ENCODE measurements around the gene PCDH12. TPM values are rescaled to one million over a fixed set of nuclear protein-coding genes. Genes with fewer than 3 reads are reported as not detected.

Gene PCDH12
- total RNA-seq, 1 experiment from 2014 or later: 0.02 TPM

DNA sequence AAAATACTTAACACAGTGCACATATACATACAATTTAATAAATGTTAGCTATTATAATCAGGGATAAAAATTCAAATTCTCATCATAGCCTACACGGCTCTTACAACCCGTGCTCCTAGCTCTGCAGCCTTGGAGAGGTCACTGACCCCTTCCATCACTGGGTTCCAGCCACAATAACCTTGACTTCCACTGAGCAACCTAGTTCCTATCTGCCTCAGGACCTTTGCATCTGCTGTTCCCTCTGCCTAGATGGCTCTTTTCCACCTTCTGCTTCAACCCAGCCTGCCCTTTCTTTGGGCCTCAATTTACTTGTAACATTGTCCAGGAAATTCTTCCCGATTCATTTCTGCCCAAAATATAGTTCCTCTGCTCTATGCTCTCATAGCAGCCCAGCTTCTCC, 43.2 kb downstream of the PCDH12 start:
- no peak overlapping the region for H2AFZ ChIP-seq (ENCODE audit: low read depth, low read length, poor library complexity, severe bottlenecking)
- no TSS peak for BruUV-seq (replicated peaks)

More for the DNA sequence above, 43.2 kb downstream of the PCDH12 start:
- H3K9ac ChIP-seq (ENCODE audit: low read length): no peak overlapping the region
- ChIA-PET POLR2A (no interaction called here), CTCF (interaction anchor here (1.1 kb wide), 1 partner anchor 9 kb away, joined by 3 read pairs; the partner anchor contains the start of gene DELE1), RAD21 (ENCODE audit: low non-redundant PET in 1 of 2, low total read pairs in 2 of 2, uncharacterized antibody in 2 of 2, unreplicated experiment in 2 of 2) (no interaction called here)
- no peaks in the 10 kb centered on the region for H3K9me2 ChIP-seq (ENCODE audit: insufficient read depth)
- no peaks in the 10 kb centered on the region for H3K36me3 ChIP-seq (ENCODE audit: control insufficient read depth in 1 of 2, insufficient read depth in 2 of 2, low read length in 2 of 2)
- H3K9me3 ChIP-seq (ENCODE audit: control insufficient read depth in 1 of 2, insufficient read depth in 1 of 2, low read depth in 1 of 2, low read length in 2 of 2): no peaks in the 10 kb centered on the region
- H3K27me3 ChIP-seq (ENCODE audit: insufficient read depth, low read length): no peaks in the 10 kb centered on the region
- H3K27ac ChIP-seq (ENCODE audit: low read depth, low read length): no peak overlapping the region
- ATAC-seq (no peak), DNase-seq (ENCODE audit: low read depth, low spot score) (no peak)
- H3K4me1 ChIP-seq (ENCODE audit: control insufficient read depth in 1 of 2, insufficient read depth in 2 of 2, low read length in 2 of 2): peaks cover 0 to 17% of the 10 kb centered on the region in 2 experiments; a peak in 3 of 4 replicates
- no peak overlapping the region for H3K4me3 ChIP-seq (replicated peaks in 1 of 2; ENCODE audit: low read depth in 1 of 2, low read length in 2 of 2)
- H3K4me2 ChIP-seq (ENCODE audit: low read length): no peak overlapping the region
- H4K20me1 ChIP-seq (ENCODE audit: insufficient read depth): no peaks in the 10 kb centered on the region
- no peaks in the 10 kb centered on the region for H3K79me2 ChIP-seq (ENCODE audit: insufficient read depth, low read length)
- intact Hi-C loops (cut with micrococcal nuclease): no loop called here
- TF ChIP-seq YY1 (IDR thresholded peaks at IDR 0.05; ENCODE audit: extremely low read depth, insufficient replicate concordance, low read depth, low read length) (no peak), RAD21 (IDR thresholded peaks at IDR 0.05; ENCODE audit: low read depth) (no peak), SIN3A (IDR thresholded peaks at IDR 0.05; ENCODE audit: low read depth) (no peak), SP1 (IDR thresholded peaks at IDR 0.05; ENCODE audit: low read depth) (no peak), ZNF274 (IDR thresholded peaks at IDR 0.05; ENCODE audit: low read depth, low read length) (no peak), JUND (IDR thresholded peaks at IDR 0.05) (no peak), EZH2phosphoT487 (IDR thresholded peaks at IDR 0.05; ENCODE audit: borderline replicate concordance) (no peak), CBX3 (IDR thresholded peaks at IDR 0.05; ENCODE audit: low read depth) (no peak), TCF7L2 (IDR thresholded peaks at IDR 0.05; ENCODE audit: borderline replicate concordance, extremely low read depth, insufficient read depth, insufficient read length) (no peak), EGR1 (IDR thresholded peaks at IDR 0.05; ENCODE audit: low read depth) (no peak), FOSL1 (IDR thresholded peaks at IDR 0.05; ENCODE audit: low read depth) (no peak), POLR2A (IDR thresholded peaks at IDR 0.05; ENCODE audit: borderline replicate concordance, extremely low read depth, insufficient read depth, insufficient read length) (no peak), POLR2AphosphoS5 (IDR thresholded peaks at IDR 0.05; ENCODE audit: low read depth, low read length) (no peak), ELF1 (IDR thresholded peaks at IDR 0.05; ENCODE audit: borderline replicate concordance, low read depth) (no peak), MAX (IDR thresholded peaks at IDR 0.05) (no peak), EZH2 (IDR thresholded peaks at IDR 0.05) (no peak), ZFX (IDR thresholded peaks at IDR 0.05) (no peak)
- TF ChIP-seq, protein P1, sequence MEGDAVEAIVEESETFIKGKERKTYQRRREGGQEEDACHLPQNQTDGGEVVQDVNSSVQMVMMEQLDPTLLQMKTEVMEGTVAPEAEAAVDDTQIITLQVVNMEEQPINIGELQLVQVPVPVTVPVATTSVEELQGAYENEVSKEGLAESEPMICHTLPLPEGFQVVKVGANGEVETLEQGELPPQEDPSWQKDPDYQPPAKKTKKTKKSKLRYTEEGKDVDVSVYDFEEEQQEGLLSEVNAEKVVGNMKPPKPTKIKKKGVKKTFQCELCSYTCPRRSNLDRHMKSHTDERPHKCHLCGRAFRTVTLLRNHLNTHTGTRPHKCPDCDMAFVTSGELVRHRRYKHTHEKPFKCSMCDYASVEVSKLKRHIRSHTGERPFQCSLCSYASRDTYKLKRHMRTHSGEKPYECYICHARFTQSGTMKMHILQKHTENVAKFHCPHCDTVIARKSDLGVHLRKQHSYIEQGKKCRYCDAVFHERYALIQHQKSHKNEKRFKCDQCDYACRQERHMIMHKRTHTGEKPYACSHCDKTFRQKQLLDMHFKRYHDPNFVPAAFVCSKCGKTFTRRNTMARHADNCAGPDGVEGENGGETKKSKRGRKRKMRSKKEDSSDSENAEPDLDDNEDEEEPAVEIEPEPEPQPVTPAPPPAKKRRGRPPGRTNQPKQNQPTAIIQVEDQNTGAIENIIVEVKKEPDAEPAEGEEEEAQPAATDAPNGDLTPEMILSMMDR (IDR thresholded peaks at IDR 0.05 in 2 of 3, conservative IDR thresholded peaks at IDR 0.05 in 1 of 3; ENCODE audit: borderline replicate concordance in 1 of 3, insufficient read depth in 1 of 3, low read depth in 2 of 3, low read length in 2 of 3): no peak
- TF ChIP-seq, protein P2, sequence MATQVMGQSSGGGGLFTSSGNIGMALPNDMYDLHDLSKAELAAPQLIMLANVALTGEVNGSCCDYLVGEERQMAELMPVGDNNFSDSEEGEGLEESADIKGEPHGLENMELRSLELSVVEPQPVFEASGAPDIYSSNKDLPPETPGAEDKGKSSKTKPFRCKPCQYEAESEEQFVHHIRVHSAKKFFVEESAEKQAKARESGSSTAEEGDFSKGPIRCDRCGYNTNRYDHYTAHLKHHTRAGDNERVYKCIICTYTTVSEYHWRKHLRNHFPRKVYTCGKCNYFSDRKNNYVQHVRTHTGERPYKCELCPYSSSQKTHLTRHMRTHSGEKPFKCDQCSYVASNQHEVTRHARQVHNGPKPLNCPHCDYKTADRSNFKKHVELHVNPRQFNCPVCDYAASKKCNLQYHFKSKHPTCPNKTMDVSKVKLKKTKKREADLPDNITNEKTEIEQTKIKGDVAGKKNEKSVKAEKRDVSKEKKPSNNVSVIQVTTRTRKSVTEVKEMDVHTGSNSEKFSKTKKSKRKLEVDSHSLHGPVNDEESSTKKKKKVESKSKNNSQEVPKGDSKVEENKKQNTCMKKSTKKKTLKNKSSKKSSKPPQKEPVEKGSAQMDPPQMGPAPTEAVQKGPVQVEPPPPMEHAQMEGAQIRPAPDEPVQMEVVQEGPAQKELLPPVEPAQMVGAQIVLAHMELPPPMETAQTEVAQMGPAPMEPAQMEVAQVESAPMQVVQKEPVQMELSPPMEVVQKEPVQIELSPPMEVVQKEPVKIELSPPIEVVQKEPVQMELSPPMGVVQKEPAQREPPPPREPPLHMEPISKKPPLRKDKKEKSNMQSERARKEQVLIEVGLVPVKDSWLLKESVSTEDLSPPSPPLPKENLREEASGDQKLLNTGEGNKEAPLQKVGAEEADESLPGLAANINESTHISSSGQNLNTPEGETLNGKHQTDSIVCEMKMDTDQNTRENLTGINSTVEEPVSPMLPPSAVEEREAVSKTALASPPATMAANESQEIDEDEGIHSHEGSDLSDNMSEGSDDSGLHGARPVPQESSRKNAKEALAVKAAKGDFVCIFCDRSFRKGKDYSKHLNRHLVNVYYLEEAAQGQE (IDR thresholded peaks at IDR 0.05; ENCODE audit: low read depth): no peak
- TF ChIP-seq, protein P3, sequence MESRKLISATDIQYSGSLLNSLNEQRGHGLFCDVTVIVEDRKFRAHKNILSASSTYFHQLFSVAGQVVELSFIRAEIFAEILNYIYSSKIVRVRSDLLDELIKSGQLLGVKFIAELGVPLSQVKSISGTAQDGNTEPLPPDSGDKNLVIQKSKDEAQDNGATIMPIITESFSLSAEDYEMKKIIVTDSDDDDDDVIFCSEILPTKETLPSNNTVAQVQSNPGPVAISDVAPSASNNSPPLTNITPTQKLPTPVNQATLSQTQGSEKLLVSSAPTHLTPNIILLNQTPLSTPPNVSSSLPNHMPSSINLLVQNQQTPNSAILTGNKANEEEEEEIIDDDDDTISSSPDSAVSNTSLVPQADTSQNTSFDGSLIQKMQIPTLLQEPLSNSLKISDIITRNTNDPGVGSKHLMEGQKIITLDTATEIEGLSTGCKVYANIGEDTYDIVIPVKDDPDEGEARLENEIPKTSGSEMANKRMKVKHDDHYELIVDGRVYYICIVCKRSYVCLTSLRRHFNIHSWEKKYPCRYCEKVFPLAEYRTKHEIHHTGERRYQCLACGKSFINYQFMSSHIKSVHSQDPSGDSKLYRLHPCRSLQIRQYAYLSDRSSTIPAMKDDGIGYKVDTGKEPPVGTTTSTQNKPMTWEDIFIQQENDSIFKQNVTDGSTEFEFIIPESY (IDR thresholded peaks at IDR 0.05; ENCODE audit: extremely low read depth, insufficient replicate concordance, low read length): no peak

Measured in HCT116 (cell line).